ENCODE measurements around the gene NUDT14.

DNA sequence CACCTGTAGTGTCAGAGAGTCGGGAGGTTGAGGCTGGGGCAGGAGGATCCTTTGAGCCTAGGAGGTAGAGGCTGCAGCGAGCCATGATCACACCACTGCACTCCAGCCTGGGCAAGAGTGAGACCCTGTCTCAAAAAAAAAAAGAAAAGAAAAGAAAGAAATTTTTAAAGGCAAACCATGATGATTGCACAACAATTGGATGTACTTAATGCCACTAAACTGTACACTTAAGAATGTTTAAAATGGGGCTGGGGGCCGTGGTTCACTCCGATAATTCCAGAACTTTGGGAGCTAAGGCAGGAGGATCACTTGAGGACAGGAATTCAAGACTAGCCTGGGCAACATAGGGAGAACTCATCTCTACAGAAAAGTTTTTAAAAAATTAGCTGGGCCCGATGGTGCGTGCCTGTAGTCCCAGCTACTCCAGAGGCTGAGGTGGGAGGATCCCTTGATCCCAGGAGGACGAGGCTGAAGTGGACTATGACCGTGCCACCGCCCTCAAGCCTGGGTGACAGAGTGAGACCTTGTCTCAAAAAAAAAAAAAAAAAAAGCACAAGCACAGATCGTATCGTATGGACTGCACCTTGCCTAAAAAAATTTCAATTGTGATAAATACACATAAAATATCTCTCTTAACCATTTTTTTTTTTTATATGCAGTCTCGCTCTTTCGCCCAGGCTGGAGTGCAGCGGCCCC lies 45.3 kb downstream of the NUDT14 start:
- TF ChIP-seq CTCF (IDR thresholded peaks at IDR 0.05) (no peak), POLR2A (IDR thresholded peaks at IDR 0.05) (no peak)

Data from tibial nerve (tissue), 3 donors.